ENCODE results near the gene MAP4K4.

MAP4K4 gene

GRCh38 chr2:101790857-101791256 lies 93.3 kb downstream of the MAP4K4 start:
- no peak for DNase-seq (ENCODE audit: low read depth)

GRCh38 chr2:101792208-101792607 lies 94.7 kb downstream of the MAP4K4 start:
- no peak for DNase-seq (ENCODE audit: low read depth)

DNA sequence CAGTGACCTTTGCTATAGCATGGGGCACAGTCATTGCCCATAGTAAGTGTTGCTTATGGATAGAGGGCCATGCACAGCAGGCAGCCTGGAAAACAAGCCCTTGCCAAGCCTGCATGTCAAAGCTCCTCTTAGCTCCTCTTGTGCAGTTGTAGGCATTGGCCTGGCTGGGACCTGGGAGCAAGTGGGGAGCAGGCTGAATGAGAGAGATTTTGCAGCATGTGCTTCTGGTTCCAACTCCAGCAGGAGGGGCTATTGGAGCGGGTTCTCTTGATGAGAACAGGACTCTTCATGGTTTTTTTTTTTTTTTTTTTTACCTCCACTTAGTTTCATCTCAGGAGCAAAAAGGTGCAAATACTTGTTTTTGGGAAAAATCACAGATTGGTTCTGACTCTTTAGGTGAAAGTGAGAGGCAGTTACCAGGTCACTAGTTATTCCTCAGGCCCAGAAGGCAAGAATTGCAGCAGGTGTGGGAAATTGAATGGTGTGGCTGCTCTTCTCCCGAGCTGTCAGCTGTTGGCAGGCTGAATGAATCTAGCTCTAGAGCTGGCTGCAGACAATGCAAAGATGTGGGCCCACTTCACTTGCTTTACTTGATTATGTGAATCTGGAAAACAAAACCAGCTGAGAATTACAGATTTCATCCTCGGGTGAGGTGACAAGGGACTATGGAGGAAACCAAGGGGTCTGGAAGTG lies 95.9 kb downstream of the MAP4K4 start:
- DNase-seq (ENCODE audit: low read depth), result no peak

DNA sequence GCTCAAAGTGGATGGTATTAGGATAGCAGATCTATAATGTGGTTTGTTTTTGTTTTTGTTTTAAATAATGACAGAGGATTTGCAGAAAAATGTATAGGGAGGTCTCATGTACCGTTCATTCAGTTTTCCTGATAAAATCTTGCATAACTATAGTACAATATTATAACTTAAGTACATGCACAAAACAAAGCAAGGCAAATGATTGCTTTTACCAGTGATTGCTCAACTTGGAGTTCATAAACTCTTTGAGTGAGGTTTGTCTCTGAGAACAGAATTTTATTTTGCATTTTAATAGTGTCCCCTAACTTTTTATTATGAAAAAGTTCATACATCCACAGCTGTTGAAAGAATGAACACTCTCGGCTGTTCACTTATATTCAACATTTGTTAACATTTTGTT lies 96.6 kb downstream of the MAP4K4 start:
- DNase-seq (ENCODE audit: low read depth), result no peak

- no peak for DNase-seq (ENCODE audit: low read depth)
These were observed 97.5 kb downstream of the MAP4K4 start for GRCh38 chr2:101795033-101795432.

DNA sequence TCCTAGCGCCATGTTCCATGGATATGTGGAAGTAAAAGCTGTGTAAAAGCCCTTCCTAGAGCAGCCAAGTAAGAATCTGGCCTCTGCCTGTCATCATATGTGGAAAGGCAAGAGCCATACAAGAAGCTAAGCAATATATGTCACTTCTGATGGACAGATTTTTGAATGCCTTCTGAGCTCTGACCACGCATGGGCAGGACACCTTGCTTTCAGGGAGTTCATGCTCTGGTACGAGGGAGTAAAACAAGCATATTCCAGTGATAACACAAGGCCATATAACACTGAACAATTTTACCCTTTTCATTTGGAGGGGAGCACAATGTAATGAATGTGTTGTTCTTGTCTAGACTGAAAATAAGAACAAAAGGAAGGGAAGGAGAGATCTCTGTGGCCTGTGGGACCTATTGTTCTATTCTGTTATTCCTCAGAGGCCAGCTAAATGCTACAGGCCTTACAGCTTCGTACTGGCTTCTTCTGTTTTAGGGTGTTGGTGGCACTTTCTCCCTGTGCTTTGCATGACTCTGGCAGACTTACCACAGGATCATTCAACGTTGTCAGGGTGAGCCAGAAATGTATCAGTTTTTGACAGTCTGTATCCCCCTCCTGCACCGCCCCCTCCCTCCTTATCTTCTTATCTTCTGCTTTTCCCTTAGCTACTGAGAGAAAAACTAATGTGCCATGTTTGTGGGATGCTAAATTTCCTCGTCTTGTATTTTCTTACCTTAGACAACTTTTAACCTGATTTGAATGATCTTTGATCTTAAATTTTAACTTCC lies 99.5 kb downstream of the MAP4K4 start:
- DNase-seq (ENCODE audit: low read depth), result no peak

DNA sequence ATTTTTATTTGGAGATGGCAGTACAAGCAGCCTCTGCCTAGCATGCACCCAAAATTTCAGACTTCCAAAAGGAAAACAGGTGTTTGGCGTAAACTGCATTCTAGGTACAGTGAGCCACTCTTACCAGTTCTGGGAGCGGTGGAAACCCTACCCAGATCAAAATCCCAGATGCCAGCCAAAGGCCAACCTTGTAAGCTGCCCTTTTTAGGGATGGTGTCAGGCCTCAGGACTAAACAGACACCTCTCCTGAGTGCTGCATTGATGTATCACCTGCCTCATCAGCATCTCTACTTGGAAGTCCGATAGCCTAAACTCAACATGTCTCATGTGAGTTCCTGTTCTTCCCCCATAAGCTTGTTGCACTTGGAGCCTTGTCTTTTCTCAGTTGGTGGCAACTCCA lies 104.0 kb downstream of the MAP4K4 start:
- DNase-seq (ENCODE audit: low read depth), result no peak

DNA sequence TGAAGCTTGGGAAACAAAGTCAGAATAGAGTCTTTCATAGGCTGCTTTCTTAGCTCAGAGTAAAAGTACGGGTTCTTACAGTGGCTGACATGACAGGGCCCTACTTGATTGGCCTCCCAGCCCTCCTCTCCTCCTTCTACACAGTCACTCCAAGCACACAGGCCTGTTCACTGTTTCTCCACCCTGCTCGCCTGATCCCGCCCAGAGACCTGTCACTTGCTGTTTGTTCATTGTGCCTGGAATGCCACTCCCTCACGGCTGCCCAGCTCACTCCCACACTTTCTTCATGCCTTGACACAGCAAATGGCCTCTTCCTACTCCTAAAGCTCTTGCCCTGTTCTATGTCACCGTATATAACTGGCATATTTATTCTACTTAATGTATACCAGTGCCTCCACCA lies 104.8 kb downstream of the MAP4K4 start:
- DNase-seq (ENCODE audit: low read depth), result no peak

DNA sequence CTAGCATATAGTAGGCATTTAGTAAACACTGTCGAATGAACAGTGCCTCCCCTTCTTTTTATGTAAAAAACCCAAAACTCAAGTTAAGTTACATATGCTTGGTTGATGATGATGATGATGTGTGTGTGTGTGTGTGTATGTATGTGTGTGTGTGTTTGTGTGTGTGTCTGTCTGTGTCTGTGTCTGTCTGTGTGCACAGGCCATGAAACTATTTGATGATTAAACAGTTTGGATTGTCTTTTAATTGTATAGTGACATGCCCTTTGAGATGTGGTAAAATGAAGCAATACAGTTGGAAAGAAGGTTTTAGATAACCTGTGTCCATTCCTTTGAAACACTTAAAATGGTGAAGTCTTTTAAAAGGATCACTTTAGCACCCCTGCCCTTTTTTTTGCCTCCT lies 105.6 kb downstream of the MAP4K4 start:
- no peak for DNase-seq (ENCODE audit: low read depth)

- no peak for DNase-seq (ENCODE audit: low read depth)
These were observed 106.6 kb downstream of the MAP4K4 start for GRCh38 chr2:101803945-101804696.

GRCh38 chr2:101805152-101806088 lies 107.9 kb downstream of the MAP4K4 start:
- DNase-seq (ENCODE audit: low read depth), result no peak

- DNase-seq (ENCODE audit: low read depth), result no peak
These were observed 108.6 kb downstream of the MAP4K4 start for GRCh38 chr2:101806123-101806522.

DNA sequence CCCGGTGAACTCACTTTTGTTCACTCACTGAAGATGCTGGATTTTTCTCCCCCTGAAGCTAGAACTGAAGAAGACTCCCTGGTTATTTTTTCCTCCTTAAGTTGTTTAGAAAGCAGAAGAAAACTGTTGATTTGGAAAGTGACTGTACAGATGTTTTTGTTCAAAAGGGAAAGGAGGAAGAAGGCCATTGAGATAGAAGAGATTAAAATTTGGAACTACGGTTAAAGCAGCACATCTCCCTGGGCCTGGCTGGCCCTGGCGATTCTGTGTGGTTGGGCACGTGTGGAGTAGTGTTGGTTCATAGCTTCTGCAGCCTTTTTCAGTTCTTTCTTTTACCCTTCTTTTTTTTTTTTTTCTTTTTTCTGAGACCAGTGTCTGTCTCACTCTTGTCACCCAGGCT lies 109.2 kb downstream of the MAP4K4 start:
- no peak for DNase-seq (ENCODE audit: low read depth)

DNA sequence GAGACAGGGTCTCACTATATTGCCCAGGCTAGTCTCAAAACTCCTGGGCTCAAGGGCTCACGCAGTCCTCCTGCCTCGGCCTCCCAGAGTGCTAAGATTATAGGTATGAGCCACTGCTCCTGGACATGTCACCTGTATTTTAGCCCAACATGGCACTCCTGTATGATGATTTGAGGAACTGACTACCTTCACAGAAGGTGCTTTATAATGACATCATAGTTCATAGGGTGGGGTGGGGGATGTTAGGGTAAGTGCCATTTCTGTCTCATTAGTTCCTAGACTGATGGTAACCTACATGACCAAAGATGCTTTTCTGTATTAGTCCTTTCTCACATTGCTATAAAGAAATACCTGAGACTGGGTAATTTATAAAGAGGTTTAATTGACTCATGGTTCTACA lies 109.7 kb downstream of the MAP4K4 start:
- DNase-seq (ENCODE audit: low read depth), result no peak

DNA sequence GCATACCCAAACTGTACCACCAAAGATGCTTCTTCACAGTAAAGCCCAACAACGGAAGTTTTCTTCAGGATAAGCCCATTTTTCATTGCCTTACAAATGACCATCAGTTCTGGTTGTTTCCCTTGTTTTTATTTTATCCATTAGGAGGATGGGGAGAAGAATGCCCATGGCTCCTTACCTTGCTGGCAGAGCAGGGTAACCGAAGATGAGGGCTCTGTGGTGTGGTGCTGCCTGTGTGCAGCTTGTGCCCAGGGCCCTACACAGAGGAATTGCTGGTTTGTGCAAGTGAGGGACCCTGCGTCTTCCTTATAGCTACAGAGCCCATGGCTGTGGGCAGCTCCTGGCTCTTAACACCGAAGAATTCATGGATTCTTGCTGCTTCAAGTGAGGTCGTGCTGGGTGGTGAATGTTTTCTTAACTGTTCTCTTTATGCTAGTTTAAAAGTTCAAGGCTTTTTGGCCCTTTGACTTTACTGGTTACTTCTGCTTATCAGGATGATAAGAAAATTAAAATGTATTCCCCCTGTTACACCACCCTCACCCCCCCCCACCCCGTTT lies 110.6 kb downstream of the MAP4K4 start:
- no peak for DNase-seq (ENCODE audit: low read depth)

- no peak for DNase-seq (ENCODE audit: low read depth)
These were observed 112.2 kb downstream of the MAP4K4 start for GRCh38 chr2:101809698-101810097.

DNA sequence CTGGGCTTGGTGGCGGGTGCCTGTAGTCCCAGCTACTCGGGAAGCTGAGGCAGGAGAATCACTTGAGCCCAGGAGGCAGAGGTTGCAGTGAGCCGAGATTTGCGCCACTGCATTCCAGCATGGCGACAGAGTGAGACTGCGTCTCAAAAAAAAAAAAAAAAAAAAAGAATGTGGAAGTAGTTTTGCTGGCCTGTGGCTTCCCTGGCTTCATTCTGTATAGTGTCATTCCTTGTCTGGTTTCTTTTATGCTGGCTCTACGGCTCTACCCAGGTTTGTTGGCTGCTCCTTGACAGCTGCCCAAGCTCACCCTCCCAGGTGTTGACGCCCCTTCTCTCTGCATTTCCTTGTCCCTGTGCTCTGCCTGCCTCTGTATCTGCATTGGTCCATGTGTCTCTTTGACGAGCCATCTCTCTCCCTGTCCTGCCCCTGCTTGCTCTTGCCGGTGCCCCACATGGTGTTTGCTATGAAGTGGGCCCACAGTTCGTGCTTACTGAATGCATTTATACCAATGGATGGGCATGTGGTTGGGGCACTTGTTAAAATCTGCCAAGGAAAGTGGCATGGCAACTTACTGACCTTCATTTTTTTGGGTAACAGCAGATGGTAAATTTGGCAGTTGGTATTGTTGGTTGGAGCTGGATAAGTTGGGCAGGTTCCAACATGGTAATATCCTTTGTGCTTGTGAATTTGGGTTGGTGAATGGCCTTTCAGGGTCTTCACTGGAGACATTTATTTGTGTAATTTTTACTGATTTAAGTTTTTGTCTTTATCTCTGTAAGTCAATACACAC lies 113.9 kb downstream of the MAP4K4 start:
- no peak for DNase-seq (ENCODE audit: low read depth)

DNA sequence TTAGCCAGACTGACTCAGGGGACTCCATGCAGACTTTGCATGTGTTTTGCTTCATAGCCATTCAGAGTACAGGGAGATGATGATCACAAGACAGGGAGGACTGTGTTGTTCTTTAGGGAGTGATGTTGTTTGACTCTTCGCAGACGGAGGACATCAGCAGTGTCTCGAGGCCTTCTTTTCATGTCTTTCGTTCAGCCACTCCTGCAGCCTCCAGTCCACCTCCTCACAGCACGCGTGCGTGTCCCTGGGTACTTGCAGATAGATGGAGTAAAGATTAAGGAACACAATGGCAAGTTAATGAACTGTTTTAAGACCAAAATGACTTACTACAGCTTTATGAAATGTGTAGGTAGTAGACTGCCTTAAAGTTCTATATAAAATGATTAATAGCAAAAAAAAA lies 114.7 kb downstream of the MAP4K4 start:
- no peak for DNase-seq (ENCODE audit: low read depth)

DNA sequence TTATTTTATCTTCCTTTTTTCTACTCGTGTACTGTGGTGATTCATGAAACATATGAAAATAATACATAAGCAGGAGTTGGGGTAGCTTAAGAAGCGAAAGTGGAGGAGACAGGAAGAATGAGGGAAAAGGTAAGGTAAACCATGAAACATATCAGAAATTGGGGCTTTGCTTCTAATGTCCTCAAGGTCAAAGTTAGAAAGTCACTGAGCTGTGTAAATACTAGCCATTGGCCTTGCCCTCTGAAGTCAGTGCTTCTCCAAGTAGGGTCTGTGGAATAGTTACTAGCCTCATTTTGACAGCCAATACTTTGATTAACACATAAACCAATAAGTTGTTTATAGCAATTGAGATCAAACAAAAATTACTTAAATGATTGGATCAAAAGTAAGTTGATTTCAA lies 117.2 kb downstream of the MAP4K4 start:
- no peak for DNase-seq (ENCODE audit: low read depth)

DNA sequence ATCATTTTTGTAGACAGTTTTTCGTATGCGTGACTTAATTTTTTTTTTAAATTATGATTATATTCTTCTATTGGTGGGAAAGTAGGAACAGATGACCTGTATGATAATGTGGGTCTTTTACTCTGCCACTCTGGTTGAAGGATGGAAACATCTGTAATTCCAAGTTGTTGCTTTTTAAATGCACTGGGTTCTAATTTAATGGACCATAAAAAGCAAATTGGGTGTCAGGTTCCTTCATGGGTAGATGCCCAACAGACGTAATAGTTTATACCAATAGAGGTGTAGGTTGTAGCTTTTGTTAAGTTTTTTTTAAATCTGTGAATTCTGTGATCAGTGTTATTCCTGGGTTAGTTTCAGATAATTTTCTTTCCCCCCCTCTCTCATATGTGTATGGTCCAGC lies 117.6 kb downstream of the MAP4K4 start:
- DNase-seq (ENCODE audit: low read depth), result no peak

All from T follicular helper cell (primary cell).